Progenitor cell of endocrine pancreas (in vitro differentiated cells): Measurements from ENCODE around the gene ACTN4. TPM values are rescaled to one million over a fixed set of nuclear protein-coding genes. Genes with fewer than 3 reads are reported as not detected.
A peak's percentile ranks its signal among the peaks of the same experiment; 100 is the strongest.

Source experiments
- DNase-seq: peaks from one replicate; pipeline ENCODE4 v3.0.0; 2021; ENCODE audit warnings: low spot score; ENCODE audit not compliant: unreplicated experiment
- H3K27ac Mint-ChIP-seq: 2 replicates; pipeline ENCODE4 v1.8.0; 2021; ENCODE audit warnings: mild to moderate bottlenecking, moderate library complexity, mixed read lengths
- H3K27me3 Mint-ChIP-seq: 2 replicates; pipeline ENCODE4 v1.8.0; 2021; ENCODE audit warnings: mixed read lengths
- H3K36me3 Mint-ChIP-seq: 2 replicates; pipeline ENCODE4 v1.8.0; 2022; ENCODE audit warnings: mixed read lengths; ENCODE audit not compliant: insufficient read depth
- H3K4me1 Mint-ChIP-seq: 2 replicates; pipeline ENCODE4 v1.8.0; 2021; ENCODE audit warnings: low read depth, mixed read lengths
- H3K4me3 Mint-ChIP-seq: 2 replicates; pipeline ENCODE4 v1.8.0; 2021; ENCODE audit warnings: low read depth, mild to moderate bottlenecking, moderate library complexity, mixed read lengths
- H3K9me3 Mint-ChIP-seq: 2 replicates; pipeline ENCODE4 v1.8.0; 2021; ENCODE audit warnings: low read depth, mixed read lengths
- CTCF ChIP-seq: fragments of 200-600 bp; sonication (generic); IDR thresholded peaks from one replicate; pipeline ENCODE4 v1.5.0; 2021; ENCODE audit warnings: antibody characterized with exemption, mild to moderate bottlenecking; ENCODE audit not compliant: unreplicated experiment
- total RNA-seq: library from RNA; stranded (reverse); gene quantifications from 2 replicates; pipeline ENCODE4 v1.2.1, GENCODE V29; 2021

Gene ACTN4
- total RNA-seq, 1 donor from 2014 or later, result 639 TPM

- H3K4me1 Mint-ChIP-seq, result peaks cover 75% of the 10 kb centered on the region
These were observed 30.9 kb downstream of the ACTN4 start for GRCh38 chr19:38678217-38678890.

GRCh38 chr19:38678891-38679494 is 31.5 kb downstream of the ACTN4 start:
- Mint-ChIP-seq H3K36me3 (peaks cover 13% of the 10 kb centered on the region), H3K27ac (peak overlapping the region; percentile 90), H3K27me3 (no peaks in the 10 kb centered on the region), H3K9me3 (peaks cover 3% of the 10 kb centered on the region), H3K4me1 (peaks cover 80% of the 10 kb centered on the region), H3K4me3 (no peak overlapping the region)
- no peak for TF ChIP-seq CTCF
- DNase-seq, result no peak

More at GRCh38 chr19:38678217-38678890, 30.9 kb downstream of the ACTN4 start:
- H3K4me3 Mint-ChIP-seq, result no peak overlapping the region
- no peaks in the 10 kb centered on the region for H3K27me3 Mint-ChIP-seq
- TF ChIP-seq CTCF, result no peak
- H3K27ac Mint-ChIP-seq, result peak overlapping the region; percentile 90
- peaks cover 3% of the 10 kb centered on the region for H3K9me3 Mint-ChIP-seq
- no peak for DNase-seq
- H3K36me3 Mint-ChIP-seq, result peaks cover 13% of the 10 kb centered on the region

- H3K4me3 Mint-ChIP-seq, result no peak overlapping the region
- H3K9me3 Mint-ChIP-seq, result peaks cover 3% of the 10 kb centered on the region
- H3K27me3 Mint-ChIP-seq, result no peaks in the 10 kb centered on the region
- no peak for TF ChIP-seq CTCF
- peaks cover 13% of the 10 kb centered on the region for H3K36me3 Mint-ChIP-seq
- peaks cover 79% of the 10 kb centered on the region for H3K4me1 Mint-ChIP-seq
- DNase-seq, result no peak
- peak overlapping the region; percentile 95 for H3K27ac Mint-ChIP-seq
These were observed 32.4 kb downstream of the ACTN4 start for GRCh38 chr19:38679839-38680238.

GRCh38 chr19:38682195-38682867 is 34.9 kb downstream of the ACTN4 start:
- Mint-ChIP-seq H3K4me1 (peaks cover 76% of the 10 kb centered on the region), H3K27me3 (no peaks in the 10 kb centered on the region), H3K36me3 (peaks cover 10% of the 10 kb centered on the region), H3K4me3 (no peak overlapping the region), H3K27ac (peak overlapping the region; percentile 100), H3K9me3 (peaks cover 3% of the 10 kb centered on the region)
- DNase-seq, result no peak
- TF ChIP-seq CTCF, result no peak

- Mint-ChIP-seq H3K4me1 (peaks cover 75% of the 10 kb centered on the region), H3K9me3 (peaks cover 3% of the 10 kb centered on the region), H3K4me3 (peak overlapping the region; percentile 50), H3K27me3 (no peaks in the 10 kb centered on the region), H3K27ac (peak overlapping the region; percentile 100), H3K36me3 (peaks cover 15% of the 10 kb centered on the region)
- DNase-seq, result no peak
- TF ChIP-seq CTCF, result no peak
These were observed 35.5 kb downstream of the ACTN4 start for GRCh38 chr19:38682872-38683392.
